ENCODE data around the gene POLL. TPM values are rescaled to one million over a fixed set of nuclear protein-coding genes. Genes with fewer than 3 reads are reported as not detected.

The POLL gene
- total and polyA plus RNA-seq, 2 donors (not counting 3 experiments of a cell fraction or from before 2014, with no cell fraction given): 34.3 to 42.3 TPM

- Histone ChIP-seq H3K27me3 (ENCODE audit: control insufficient read depth in 2 of 2, insufficient read depth in 2 of 2, low read length in 2 of 2) (peaks cover 26 to 27% of the 10 kb centered on the region in 2 experiments), H3K9me1 (replicated peaks; ENCODE audit: control insufficient read depth, extremely low read depth, insufficient read depth, low read length) (no peaks in the 10 kb centered on the region), H3K9me3 (replicated peaks; ENCODE audit: control insufficient read depth, insufficient read depth, low read length) (no peaks in the 10 kb centered on the region), H3K4me2 (ENCODE audit: insufficient read depth, low read length) (no peak overlapping the region), H3K4me1 (ENCODE audit: control insufficient read depth, extremely low read depth, insufficient read depth, low read length) (peaks cover 4% of the 10 kb centered on the region), H2AFZ (ENCODE audit: low read depth, low read length) (no peak overlapping the region), H3K9ac (replicated peaks; ENCODE audit: extremely low read depth, insufficient read depth, low read length) (no peak overlapping the region), H4K20me1 (replicated peaks; ENCODE audit: control insufficient read depth, extremely low read depth, insufficient read depth, low read length) (no peaks in the 10 kb centered on the region), H3K4me3 (replicated peaks in 1 of 3; ENCODE audit: insufficient read depth in 1 of 3, low read depth in 1 of 3, low read length in 3 of 3) (no peak overlapping the region), H3K79me2 (ENCODE audit: control insufficient read depth, insufficient read depth, low read length) (no peaks in the 10 kb centered on the region), H3K27ac (ENCODE audit: insufficient read depth, low read depth, low read length) (no peak overlapping the region), H3K36me3 (ENCODE audit: control insufficient read depth in 2 of 2, extremely low read depth in 1 of 2, insufficient read depth in 2 of 2, low read length in 2 of 2) (no peaks in the 10 kb centered on the region)
- FAIRE-seq: no peak
- BruUV-seq (replicated peaks): no TSS peak
- DNase-seq (ENCODE audit: low read depth, low spot score): no peak
- CTCF ChIA-PET: no interaction called here
- intact Hi-C loops (cut with micrococcal nuclease): no loop called here
- dilution Hi-C loops (cut with MboI; ENCODE audit: extremely low pct_ligation_motif_present, low sequenced_read_pairs): no loop called here
- TF ChIP-seq JUN (IDR thresholded peaks at IDR 0.05; ENCODE audit: borderline replicate concordance, insufficient read depth, insufficient read length, low read depth) (no peak), MAX (IDR thresholded peaks at IDR 0.05; ENCODE audit: insufficient read depth, insufficient read length) (no peak), POLR2A (IDR thresholded peaks at IDR 0.05; ENCODE audit: low read depth, low read length) (no peak), EZH2 (IDR thresholded peaks at IDR 0.05; ENCODE audit: borderline replicate concordance, low read depth, low read length, severe bottlenecking) (no peak), FOS (IDR thresholded peaks at IDR 0.05; ENCODE audit: borderline replicate concordance, insufficient read depth, low read length) (no peak), MYC (IDR thresholded peaks at IDR 0.05; ENCODE audit: low read depth, low read length) (no peak), GATA2 (IDR thresholded peaks at IDR 0.05; ENCODE audit: insufficient read depth, insufficient read length, low read depth, low read length) (no peak), POLR2AphosphoS5 (IDR thresholded peaks at IDR 0.05; ENCODE audit: insufficient read depth, low read depth, low read length) (no peak)
- TF ChIP-seq, protein P1, sequence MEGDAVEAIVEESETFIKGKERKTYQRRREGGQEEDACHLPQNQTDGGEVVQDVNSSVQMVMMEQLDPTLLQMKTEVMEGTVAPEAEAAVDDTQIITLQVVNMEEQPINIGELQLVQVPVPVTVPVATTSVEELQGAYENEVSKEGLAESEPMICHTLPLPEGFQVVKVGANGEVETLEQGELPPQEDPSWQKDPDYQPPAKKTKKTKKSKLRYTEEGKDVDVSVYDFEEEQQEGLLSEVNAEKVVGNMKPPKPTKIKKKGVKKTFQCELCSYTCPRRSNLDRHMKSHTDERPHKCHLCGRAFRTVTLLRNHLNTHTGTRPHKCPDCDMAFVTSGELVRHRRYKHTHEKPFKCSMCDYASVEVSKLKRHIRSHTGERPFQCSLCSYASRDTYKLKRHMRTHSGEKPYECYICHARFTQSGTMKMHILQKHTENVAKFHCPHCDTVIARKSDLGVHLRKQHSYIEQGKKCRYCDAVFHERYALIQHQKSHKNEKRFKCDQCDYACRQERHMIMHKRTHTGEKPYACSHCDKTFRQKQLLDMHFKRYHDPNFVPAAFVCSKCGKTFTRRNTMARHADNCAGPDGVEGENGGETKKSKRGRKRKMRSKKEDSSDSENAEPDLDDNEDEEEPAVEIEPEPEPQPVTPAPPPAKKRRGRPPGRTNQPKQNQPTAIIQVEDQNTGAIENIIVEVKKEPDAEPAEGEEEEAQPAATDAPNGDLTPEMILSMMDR (IDR thresholded peaks at IDR 0.05; ENCODE audit: extremely low read depth in 1 of 2, insufficient read depth in 1 of 2, low read depth in 1 of 2, low read length in 2 of 2): no peak
- POLR2A ChIA-PET: no interaction called here
Observed at GRCh38 chr10:101565370-101565900, 22.6 kb downstream of the POLL start.

Data from endothelial cell of umbilical vein (primary cell).